T-helper 2 cell treated with Interferon-gamma antibody and Interleukin-4, amounts not matched to agents 5 μg/mL and 100 μg/mL, for 36 hours (primary cell): Measurements from ENCODE around the gene RBM25.
A peak's percentile ranks its signal among the peaks of the same experiment; 100 is the strongest.

Experiments
- DNase-seq: peaks from one replicate; pipeline ENCODE4 v3.0.0; 2021; ENCODE audit warnings: low spot score
- H3K27ac Mint-ChIP-seq: one replicate; pipeline ENCODE4 v1.8.0; 2021; ENCODE audit warnings: mild to moderate bottlenecking, mixed read lengths
- H3K27me3 Mint-ChIP-seq: one replicate; pipeline ENCODE4 v1.8.0; 2021; ENCODE audit warnings: low read depth, mixed read lengths
- H3K36me3 Mint-ChIP-seq: one replicate; pipeline ENCODE4 v1.8.0; 2021; ENCODE audit warnings: low read depth, mixed read lengths
- H3K4me1 Mint-ChIP-seq: one replicate; pipeline ENCODE4 v1.8.0; 2021; ENCODE audit warnings: low read depth, mixed read lengths
- H3K4me3 Mint-ChIP-seq: one replicate; pipeline ENCODE4 v1.8.0; 2022; ENCODE audit warnings: mild to moderate bottlenecking, moderate library complexity, mixed read lengths
- H3K9me3 Mint-ChIP-seq: one replicate; pipeline ENCODE4 v1.8.0; 2021; ENCODE audit warnings: mixed read lengths

The RBM25 gene

DNA sequence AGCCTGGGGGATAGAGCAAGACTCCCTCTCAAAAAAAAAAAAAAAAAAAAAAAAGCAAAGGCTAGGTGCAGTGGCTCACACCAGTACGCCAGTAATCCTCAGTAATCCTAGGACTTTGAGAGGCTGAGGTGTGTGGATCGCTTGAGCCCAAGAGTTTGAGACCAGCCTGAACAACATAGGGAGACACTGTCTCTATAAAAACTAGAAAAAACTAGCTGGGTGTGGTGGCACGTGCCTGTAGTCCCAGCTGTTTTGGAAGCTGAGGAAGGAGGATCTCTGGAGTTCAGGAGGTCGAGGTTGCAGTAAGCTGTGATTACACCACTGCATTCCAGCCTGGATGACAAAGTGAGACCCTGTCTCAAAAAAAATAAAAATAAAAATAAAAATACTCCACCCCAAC lies 8.9 kb upstream of the RBM25 start:
- no peaks in the 10 kb centered on the region for H3K9me3 Mint-ChIP-seq
- H3K27ac Mint-ChIP-seq, result no peak overlapping the region
- DNase-seq, result no peak
- peaks cover 3% of the 10 kb centered on the region for H3K27me3 Mint-ChIP-seq
- no peaks in the 10 kb centered on the region for H3K36me3 Mint-ChIP-seq
- no peak overlapping the region for H3K4me3 Mint-ChIP-seq
- H3K4me1 Mint-ChIP-seq, result peaks cover 1% of the 10 kb centered on the region

DNA sequence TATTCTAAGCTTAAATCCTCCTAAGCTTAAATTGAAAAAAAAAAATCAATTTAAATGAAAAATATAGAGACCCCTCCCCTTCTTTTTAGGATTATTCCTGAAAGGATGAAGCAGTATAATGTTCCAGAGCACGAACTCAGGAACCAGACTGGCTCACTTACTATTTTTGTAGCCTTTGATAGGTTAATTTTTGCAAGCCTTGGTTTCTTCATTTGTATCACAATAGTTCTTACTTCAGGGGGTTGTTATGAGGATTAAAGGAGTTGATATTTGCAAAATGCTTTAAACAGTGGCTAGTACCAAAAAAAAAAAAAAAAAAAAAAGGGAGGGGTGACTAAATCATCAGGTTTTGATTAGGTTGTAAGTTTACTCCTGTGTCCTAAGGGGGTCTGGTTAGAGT lies 3.1 kb upstream of the RBM25 start:
- no peaks in the 10 kb centered on the region for H3K9me3 Mint-ChIP-seq
- no peak for DNase-seq
- peaks cover 9% of the 10 kb centered on the region for H3K4me1 Mint-ChIP-seq
- H3K27ac Mint-ChIP-seq, result no peak overlapping the region
- peaks cover 7% of the 10 kb centered on the region for H3K36me3 Mint-ChIP-seq
- no peaks in the 10 kb centered on the region for H3K27me3 Mint-ChIP-seq
- no peak overlapping the region for H3K4me3 Mint-ChIP-seq

DNA sequence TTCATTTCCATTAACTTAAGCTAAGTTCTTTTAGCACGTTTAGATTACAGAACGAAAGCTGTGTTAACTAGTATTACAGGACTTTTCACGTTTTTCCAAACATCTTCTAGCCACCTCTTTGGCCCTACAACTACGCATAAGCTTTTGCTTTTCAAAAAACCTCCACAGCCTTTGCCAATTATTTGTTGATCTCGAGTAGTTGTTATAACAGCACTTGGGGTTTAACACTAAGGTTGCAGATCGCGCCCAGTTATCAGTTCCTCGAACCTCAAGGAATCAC lies 450 bp upstream of the RBM25 start:
- Mint-ChIP-seq H3K9me3 (no peaks in the 10 kb centered on the region), H3K27ac (no peak overlapping the region), H3K4me3 (no peak overlapping the region), H3K4me1 (peaks cover 22% of the 10 kb centered on the region), H3K27me3 (no peaks in the 10 kb centered on the region), H3K36me3 (peaks cover 18% of the 10 kb centered on the region)
- DNase-seq, result no peak

DNA sequence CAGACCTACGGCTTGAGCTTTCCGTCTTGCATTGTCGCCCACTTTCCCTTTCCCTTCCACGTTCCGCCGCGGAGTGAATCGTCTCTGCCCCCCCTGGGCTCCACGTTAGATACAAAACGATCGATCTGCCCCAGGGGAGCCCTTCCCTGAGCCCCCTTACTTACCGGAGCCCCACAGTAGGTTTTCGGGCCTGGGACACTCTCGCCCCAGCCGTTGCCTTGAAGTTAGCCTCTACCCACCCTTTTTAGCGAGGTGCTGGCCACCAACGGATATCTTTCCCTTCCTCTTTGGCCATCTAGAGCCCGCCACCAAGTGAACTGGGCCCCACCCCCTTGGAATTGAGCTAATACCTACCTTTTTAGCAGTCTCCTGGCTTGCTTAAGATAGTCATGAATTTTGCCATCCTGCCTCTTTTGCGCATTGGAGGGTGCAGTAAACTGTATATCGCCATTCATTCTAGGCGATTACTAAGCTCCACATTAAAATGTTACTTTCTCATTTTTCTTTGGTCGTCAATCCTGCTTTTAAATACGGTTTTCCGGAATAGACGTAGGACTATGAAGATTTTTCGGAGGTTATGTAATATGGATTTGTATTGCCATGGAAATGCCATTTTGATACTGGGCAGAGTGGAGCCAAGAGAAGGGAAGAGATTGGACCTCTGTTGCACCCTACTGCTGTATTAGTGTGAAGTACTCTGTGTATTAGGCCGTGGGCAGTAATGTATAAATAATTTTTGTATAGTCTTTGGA lies 764 bp downstream of the RBM25 start:
- H3K4me1 Mint-ChIP-seq, result peaks cover 28% of the 10 kb centered on the region
- H3K9me3 Mint-ChIP-seq, result no peaks in the 10 kb centered on the region
- H3K27ac Mint-ChIP-seq, result no peak overlapping the region
- peaks cover 22% of the 10 kb centered on the region for H3K36me3 Mint-ChIP-seq
- H3K27me3 Mint-ChIP-seq, result no peaks in the 10 kb centered on the region
- no peak for DNase-seq
- H3K4me3 Mint-ChIP-seq, result no peak overlapping the region

DNA sequence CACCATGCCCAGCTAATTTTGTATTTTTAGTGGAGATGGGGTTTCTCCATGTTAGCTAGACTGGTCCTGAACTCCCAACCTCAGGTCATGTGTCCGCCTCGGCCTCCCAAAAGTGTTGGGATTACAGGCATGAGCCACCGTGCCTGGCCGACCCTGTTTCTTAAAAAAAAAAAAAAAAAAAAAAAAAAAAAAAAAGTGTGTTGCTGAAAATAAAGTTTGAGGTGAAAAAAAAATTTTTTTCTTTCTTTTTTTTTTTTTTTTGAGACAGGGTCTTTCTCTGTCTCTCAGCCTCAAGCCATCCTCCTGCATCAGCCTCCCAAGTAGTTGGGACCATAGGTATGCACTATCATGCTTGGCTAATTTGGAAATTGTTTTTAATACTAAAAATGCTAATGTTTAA lies 11.3 kb downstream of the RBM25 start:
- Mint-ChIP-seq H3K27ac (no peak overlapping the region), H3K27me3 (no peaks in the 10 kb centered on the region), H3K4me3 (no peak overlapping the region), H3K4me1 (peaks cover 8% of the 10 kb centered on the region), H3K9me3 (no peaks in the 10 kb centered on the region), H3K36me3 (peaks cover 30% of the 10 kb centered on the region)
- DNase-seq, result no peak

DNA sequence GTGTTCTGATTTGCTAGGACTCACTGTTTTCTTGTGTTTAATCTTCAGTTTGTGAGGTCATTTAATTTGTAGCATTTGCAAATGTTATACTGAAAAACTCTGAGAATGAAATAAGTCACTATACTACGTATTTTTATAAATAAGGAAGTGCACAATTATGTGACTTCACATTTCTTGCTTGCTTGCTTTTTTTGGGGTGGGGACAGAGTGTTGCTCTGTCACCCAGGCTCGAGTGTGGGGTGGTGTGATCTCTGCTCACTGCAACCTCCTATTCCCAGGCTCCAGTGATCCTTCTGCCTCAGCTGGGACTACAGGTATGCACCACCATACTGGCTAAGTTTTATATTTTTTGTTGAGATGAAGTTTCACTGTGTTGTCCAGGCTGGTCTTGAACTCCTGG lies 32.7 kb downstream of the RBM25 start:
- Mint-ChIP-seq H3K27ac (no peak overlapping the region), H3K36me3 (peaks cover 55% of the 10 kb centered on the region), H3K4me1 (peaks cover 4% of the 10 kb centered on the region), H3K9me3 (no peaks in the 10 kb centered on the region), H3K4me3 (no peak overlapping the region), H3K27me3 (no peaks in the 10 kb centered on the region)
- DNase-seq, result no peak

DNA sequence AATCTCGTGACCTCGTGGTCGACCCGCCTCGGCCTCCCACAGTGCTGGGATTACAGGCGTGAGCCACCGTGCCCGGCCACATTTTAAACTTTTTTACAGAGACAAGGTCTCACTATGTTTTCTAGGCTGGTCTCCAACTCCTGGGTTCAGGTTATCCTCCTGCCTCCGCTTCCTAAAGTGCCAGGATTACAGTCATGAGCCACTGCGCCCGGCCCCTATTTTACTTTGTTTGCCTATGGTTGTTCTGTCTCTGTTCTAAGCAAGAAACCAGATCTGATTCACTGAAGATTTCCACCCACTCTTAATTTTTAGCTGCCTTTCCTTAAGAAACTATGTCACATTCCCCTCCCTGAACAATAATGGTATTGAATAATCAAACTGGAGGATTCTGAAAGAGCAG lies 39.1 kb downstream of the RBM25 start:
- no peak overlapping the region for H3K4me3 Mint-ChIP-seq
- peak overlapping the region; percentile 36 for H3K27ac Mint-ChIP-seq
- H3K4me1 Mint-ChIP-seq, result peaks cover 1% of the 10 kb centered on the region
- no peaks in the 10 kb centered on the region for H3K9me3 Mint-ChIP-seq
- no peaks in the 10 kb centered on the region for H3K27me3 Mint-ChIP-seq
- H3K36me3 Mint-ChIP-seq, result peaks cover 42% of the 10 kb centered on the region
- no peak for DNase-seq

DNA sequence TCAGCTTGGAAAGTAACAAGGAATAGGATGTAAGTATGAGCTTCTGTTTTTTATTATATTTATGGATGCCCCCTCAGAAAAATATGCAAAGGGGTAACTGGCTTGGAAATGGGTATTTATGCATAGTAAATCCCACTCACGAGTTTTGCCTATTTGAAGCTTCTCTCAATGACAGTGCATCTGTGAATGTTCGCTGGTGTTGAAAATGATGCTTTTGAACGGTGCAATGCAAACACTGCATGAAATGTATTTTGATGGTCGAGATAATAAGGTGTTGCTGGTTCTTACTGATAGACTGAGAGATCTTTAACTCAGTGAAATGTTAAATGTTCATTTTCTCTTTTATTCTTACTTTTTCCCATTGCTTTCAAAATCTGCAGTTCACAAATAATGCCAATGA lies 42.0 kb downstream of the RBM25 start:
- H3K27me3 Mint-ChIP-seq, result no peaks in the 10 kb centered on the region
- H3K4me1 Mint-ChIP-seq, result peaks cover 1% of the 10 kb centered on the region
- no peak overlapping the region for H3K27ac Mint-ChIP-seq
- no peak overlapping the region for H3K4me3 Mint-ChIP-seq
- no peaks in the 10 kb centered on the region for H3K9me3 Mint-ChIP-seq
- DNase-seq, result no peak
- H3K36me3 Mint-ChIP-seq, result peaks cover 50% of the 10 kb centered on the region

DNA sequence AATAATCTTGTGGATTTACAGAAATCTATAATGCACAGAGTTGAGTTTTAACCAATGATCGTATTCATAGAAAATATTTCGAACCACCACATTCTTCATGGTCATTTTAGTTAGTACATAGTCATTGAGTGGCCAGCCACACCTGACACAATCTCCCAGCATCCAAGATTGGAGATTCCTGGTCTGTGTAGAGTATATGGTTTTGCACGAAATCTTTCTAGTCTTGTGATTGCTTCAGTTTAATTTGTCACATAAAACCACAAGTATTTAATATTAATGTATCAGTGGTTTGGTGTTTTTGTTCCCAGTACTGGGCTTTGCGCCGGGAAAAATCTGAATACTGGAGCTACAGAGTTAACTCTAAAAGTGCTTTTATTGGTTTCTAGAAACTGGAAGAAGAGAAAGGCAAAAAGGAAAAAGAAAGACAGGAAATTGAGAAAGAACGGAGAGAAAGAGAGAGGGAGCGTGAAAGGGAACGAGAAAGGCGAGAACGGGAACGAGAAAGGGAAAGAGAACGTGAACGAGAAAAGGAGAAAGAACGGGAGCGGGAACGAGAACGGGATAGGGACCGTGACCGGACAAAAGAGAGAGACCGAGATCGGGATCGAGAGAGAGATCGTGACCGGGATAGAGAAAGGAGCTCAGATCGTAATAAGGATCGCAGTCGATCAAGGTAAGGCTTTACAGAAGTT lies 44.6 kb downstream of the RBM25 start:
- Mint-ChIP-seq H3K9me3 (no peaks in the 10 kb centered on the region), H3K36me3 (peaks cover 57% of the 10 kb centered on the region), H3K27me3 (no peaks in the 10 kb centered on the region), H3K4me3 (no peak overlapping the region), H3K4me1 (peaks cover 5% of the 10 kb centered on the region), H3K27ac (no peak overlapping the region)
- DNase-seq, result no peak

DNA sequence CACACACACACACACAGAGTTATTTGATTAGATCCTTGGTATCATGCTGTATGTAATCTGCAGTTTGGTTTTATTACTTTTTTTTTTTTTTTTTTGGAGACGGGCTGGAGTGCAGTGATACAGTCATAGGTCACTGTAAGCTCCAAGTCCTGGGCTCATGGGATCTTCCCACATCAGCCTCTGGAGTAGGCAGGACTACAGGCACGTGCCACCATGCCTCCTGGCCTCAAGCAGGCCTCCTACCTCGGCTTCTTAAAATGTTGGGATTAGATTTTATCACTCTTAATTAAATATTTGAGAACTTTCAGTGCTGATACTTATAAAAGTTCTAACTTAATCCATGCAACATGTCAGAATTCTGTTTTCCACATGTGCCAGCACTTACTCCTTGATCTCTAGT lies 46.7 kb downstream of the RBM25 start:
- no peak overlapping the region for H3K4me3 Mint-ChIP-seq
- H3K27ac Mint-ChIP-seq, result no peak overlapping the region
- H3K27me3 Mint-ChIP-seq, result no peaks in the 10 kb centered on the region
- no peak for DNase-seq
- peaks cover 56% of the 10 kb centered on the region for H3K36me3 Mint-ChIP-seq
- no peaks in the 10 kb centered on the region for H3K9me3 Mint-ChIP-seq
- H3K4me1 Mint-ChIP-seq, result peaks cover 7% of the 10 kb centered on the region

DNA sequence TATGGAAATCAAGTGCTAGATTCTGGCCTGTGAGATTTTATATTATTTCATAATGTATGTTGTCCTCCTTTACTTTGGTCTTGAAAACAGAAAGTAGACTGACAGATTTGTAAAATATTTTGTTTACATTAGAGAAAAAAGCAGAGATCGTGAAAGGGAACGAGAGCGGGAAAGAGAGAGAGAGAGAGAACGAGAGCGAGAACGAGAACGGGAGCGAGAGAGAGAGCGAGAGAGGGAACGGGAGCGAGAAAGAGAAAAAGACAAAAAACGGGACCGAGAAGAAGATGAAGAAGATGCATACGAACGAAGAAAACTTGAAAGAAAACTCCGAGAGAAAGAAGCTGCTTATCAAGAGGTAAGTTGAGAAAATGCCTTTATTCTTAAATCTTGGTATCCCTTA lies 47.4 kb downstream of the RBM25 start:
- Mint-ChIP-seq H3K27ac (no peak overlapping the region), H3K4me3 (no peak overlapping the region), H3K9me3 (no peaks in the 10 kb centered on the region), H3K27me3 (no peaks in the 10 kb centered on the region), H3K36me3 (peaks cover 54% of the 10 kb centered on the region), H3K4me1 (peaks cover 7% of the 10 kb centered on the region)
- DNase-seq, result no peak

DNA sequence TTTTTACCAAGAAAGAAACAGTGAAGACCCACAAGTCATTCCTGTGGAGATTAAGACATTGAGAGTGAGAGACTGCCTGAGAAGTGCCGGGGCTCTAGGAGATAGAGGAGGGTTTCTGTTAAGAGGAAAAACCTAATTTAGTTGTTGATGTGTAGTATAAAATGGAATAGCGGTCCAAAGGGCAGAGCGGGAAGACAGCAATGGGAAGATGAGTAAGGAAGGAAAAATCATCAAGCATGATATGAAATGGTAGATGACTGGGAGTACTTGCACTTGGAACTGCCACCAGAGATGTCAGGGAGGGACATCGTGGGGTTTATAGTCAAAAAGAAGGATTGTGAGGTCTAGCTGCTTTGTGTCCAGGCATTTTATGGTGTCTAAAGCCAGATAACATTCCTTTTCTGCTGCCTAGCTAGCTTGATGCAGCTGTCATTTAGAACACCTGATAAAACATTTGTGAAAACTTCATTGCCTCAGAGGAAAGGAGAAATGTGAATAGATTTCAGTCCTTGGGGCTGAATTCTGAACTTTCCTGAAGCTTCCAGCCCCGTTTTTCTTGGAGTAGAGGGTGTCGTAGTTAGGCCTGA lies 57.8 kb downstream of the RBM25 start:
- Mint-ChIP-seq H3K27me3 (no peaks in the 10 kb centered on the region), H3K4me1 (no peaks in the 10 kb centered on the region), H3K4me3 (no peak overlapping the region), H3K9me3 (no peaks in the 10 kb centered on the region), H3K36me3 (peaks cover 57% of the 10 kb centered on the region), H3K27ac (peak overlapping the region; percentile 15)
- no peak for DNase-seq

DNA sequence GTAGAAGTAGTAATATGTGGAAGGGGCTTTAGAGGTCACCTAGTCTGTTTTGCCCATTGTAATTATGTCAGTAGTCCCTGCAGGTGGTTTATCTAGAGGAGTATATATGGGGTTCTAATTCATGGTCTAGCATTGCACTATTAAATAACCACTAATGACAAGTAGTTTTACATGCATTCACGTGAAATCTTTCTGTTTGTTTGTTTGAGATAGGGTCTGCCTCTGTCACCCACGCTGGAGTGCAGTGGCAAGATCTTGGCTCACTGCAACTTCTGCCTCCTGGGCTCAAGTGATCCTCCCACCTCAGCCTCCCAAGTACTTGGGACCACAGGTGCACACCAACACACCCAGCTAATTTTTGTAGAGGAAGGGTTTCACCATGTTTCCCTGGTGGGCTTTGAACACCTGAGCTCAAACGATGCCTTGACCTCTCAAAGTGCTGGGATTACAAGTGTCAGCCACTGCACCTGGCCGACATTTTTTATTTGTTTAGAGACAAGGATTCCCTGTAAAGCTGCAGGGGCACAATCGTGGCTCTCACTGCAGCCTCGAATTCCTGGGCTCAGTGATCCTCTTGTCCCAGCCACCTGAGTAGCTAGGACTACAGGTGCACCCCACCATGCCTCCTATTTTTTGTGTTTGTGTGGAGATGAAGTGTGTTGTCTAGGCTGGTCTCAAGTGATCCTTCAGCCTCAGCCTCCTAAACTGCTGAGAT lies 66.0 kb downstream of the RBM25 start:
- Mint-ChIP-seq H3K4me1 (peaks cover 3% of the 10 kb centered on the region), H3K9me3 (no peaks in the 10 kb centered on the region), H3K4me3 (no peak overlapping the region), H3K36me3 (peaks cover 46% of the 10 kb centered on the region), H3K27ac (no peak overlapping the region), H3K27me3 (no peaks in the 10 kb centered on the region)
- no peak for DNase-seq

DNA sequence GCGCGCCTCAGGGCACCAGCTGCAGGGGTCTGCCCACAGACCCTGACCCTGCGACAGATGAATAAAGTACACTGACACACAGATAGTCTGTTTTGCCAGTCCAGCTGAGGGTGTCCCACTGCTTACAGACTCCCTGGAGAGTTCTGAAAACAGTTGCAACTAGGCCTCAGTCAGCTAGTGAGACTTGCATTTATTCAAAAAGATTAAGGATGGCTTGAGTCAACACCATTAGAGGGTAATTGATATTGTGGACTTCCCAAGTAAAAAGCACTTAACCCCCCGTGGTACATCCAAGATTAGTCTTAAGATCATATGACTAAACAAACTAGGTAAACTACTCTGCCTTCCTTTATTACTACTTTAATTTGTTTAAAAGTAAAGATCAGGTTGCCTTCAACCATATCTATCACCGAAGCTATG lies 66.8 kb downstream of the RBM25 start:
- H3K4me3 Mint-ChIP-seq, result no peak overlapping the region
- DNase-seq, result no peak
- peaks cover 41% of the 10 kb centered on the region for H3K36me3 Mint-ChIP-seq
- no peaks in the 10 kb centered on the region for H3K9me3 Mint-ChIP-seq
- H3K27ac Mint-ChIP-seq, result no peak overlapping the region
- H3K4me1 Mint-ChIP-seq, result peaks cover 3% of the 10 kb centered on the region
- no peaks in the 10 kb centered on the region for H3K27me3 Mint-ChIP-seq
